Bronchial epithelial cell (primary cell): ENCODE data around the gene LYSMD1. TPM values are rescaled to one million over a fixed set of nuclear protein-coding genes. Genes with fewer than 3 reads are reported as not detected.

Experiments used
- DNase-seq: peaks from one replicate; pipeline ENCODE4 v3.0.0-alpha.2; 2010; ENCODE audit warnings: low read depth
- FAIRE-seq: peaks from 2 replicates; lab custom pipeline; 2011; peaks lifted over from hg19 to GRCh38; lab: Jason Lieb, UNC
- H3K27me3 ChIP-seq: 2 replicates; pipeline ENCODE4 v1.5.1; 2011; ENCODE audit warnings: low read length; ENCODE audit not compliant: control insufficient read depth, insufficient read depth
- H3K36me3 ChIP-seq: 2 replicates; pipeline ENCODE4 v1.5.1; 2011; ENCODE audit warnings: low read length; ENCODE audit not compliant: control insufficient read depth, insufficient read depth
- H3K4me3 ChIP-seq: 2 replicates; pipeline ENCODE4 v1.5.1; 2011; ENCODE audit warnings: mild to moderate bottlenecking, low read depth, low read length, control low read depth
- CTCF ChIP-seq: IDR thresholded peaks from 2 replicates; pipeline ENCODE4 v1.5.1; 2011; ENCODE audit warnings: mild to moderate bottlenecking, moderate library complexity, low read length, control low read depth, inconsistent platforms; ENCODE audit not compliant: insufficient read depth, severe bottlenecking
- total RNA-seq: library from RNA; depleted of rRNA; stranded (reverse); fragments of >200 nt; gene quantifications from 2 replicates; pipeline ENCODE4 v1.2.1, GENCODE V29; 2014

Gene LYSMD1
- total RNA-seq, 1 donor from 2014 or later, result 5.0 TPM

- TF ChIP-seq CTCF, result no peak
- DNase-seq (no peak), FAIRE-seq (no peak)
- Histone ChIP-seq H3K27me3 (peaks cover 2% of the 10 kb centered on the region), H3K4me3 (no peak overlapping the region), H3K36me3 (no peaks in the 10 kb centered on the region)
These were observed 22.7 kb downstream of the LYSMD1 start for GRCh38 chr1:151143057-151143435.

GRCh38 chr1:151142411-151143056 is 23.2 kb downstream of the LYSMD1 start:
- no peak for TF ChIP-seq CTCF
- Histone ChIP-seq H3K27me3 (peaks cover 2% of the 10 kb centered on the region), H3K4me3 (no peak overlapping the region), H3K36me3 (no peaks in the 10 kb centered on the region)
- FAIRE-seq (no peak), DNase-seq (no peak)

- no peak for TF ChIP-seq CTCF
- no peak for DNase-seq
- Histone ChIP-seq H3K27me3 (no peaks in the 10 kb centered on the region), H3K4me3 (no peak overlapping the region), H3K36me3 (no peaks in the 10 kb centered on the region)
- peak; percentile 52 for FAIRE-seq
These were observed 27.9 kb downstream of the LYSMD1 start for GRCh38 chr1:151137789-151138188.

- FAIRE-seq (no peak), DNase-seq (no peak)
- Histone ChIP-seq H3K27me3 (no peaks in the 10 kb centered on the region), H3K4me3 (no peak overlapping the region), H3K36me3 (no peaks in the 10 kb centered on the region)
- TF ChIP-seq CTCF, result no peak
These were observed 30.0 kb downstream of the LYSMD1 start for GRCh38 chr1:151135433-151136385.

GRCh38 chr1:151134991-151135390 is 30.7 kb downstream of the LYSMD1 start:
- no peak for DNase-seq
- TF ChIP-seq CTCF, result no peak
- FAIRE-seq, result no peak
- H3K27me3 ChIP-seq, result no peaks in the 10 kb centered on the region
- no peak overlapping the region for H3K4me3 ChIP-seq
- H3K36me3 ChIP-seq, result no peaks in the 10 kb centered on the region
